AG09319 (cell line): ENCODE measurements around the gene METTL8.

ENCODE experiments used
- DNase-seq: peaks from one replicate; pipeline ENCODE4 v3.0.0-alpha.2; 2010; ENCODE audit warnings: low read depth; ENCODE audit errors: extremely low read depth
- CTCF ChIP-seq: IDR thresholded peaks from 2 replicates; pipeline ENCODE4 v1.5.1; 2011; ENCODE audit warnings: low read depth, mild to moderate bottlenecking, inconsistent platforms, low read length, moderate library complexity

METTL8 gene

GRCh38 chr2:171411791-171412483 is 21.9 kb downstream of the METTL8 start:
- no peak for TF ChIP-seq CTCF
- DNase-seq = no peak

- no peak for TF ChIP-seq CTCF
- no peak for DNase-seq
Observed at GRCh38 chr2:171411214-171411613, 22.6 kb downstream of the METTL8 start.

GRCh38 chr2:171410624-171411023 is 23.2 kb downstream of the METTL8 start:
- no peak for DNase-seq
- no peak for TF ChIP-seq CTCF

GRCh38 chr2:171410101-171410500 is 23.7 kb downstream of the METTL8 start:
- TF ChIP-seq CTCF = no peak
- DNase-seq = no peak

GRCh38 chr2:171409436-171409971 is 24.3 kb downstream of the METTL8 start:
- DNase-seq = no peak

GRCh38 chr2:171407676-171408044 is 26.1 kb downstream of the METTL8 start:
- DNase-seq = no peak
- TF ChIP-seq CTCF = no peak

More at GRCh38 chr2:171409436-171409971, 24.3 kb downstream of the METTL8 start:
- TF ChIP-seq CTCF = no peak

GRCh38 chr2:171407030-171407675 is 26.6 kb downstream of the METTL8 start:
- TF ChIP-seq CTCF = no peak

More at GRCh38 chr2:171407030-171407675, 26.6 kb downstream of the METTL8 start:
- DNase-seq = no peak
